T-helper 22 cell (primary cell): ENCODE data around the gene CA4.
"Not testable (repeated sequence)": the region's sequence is repeated elsewhere in the genome, so short reads cannot be mapped to it uniquely, and the experiment has no call there.

Experiments
- DNase-seq: peaks from one replicate; pipeline ENCODE4 v3.0.0-alpha.2; 2020; ENCODE audit warnings: low read depth

The CA4 gene

GRCh38 chr17:60174767-60175166, 25.0 kb downstream of the CA4 start:
- DNase-seq: not testable (repeated sequence)

- DNase-seq: not testable (repeated sequence)
Measured at GRCh38 chr17:60176763-60177162, 27.0 kb downstream of the CA4 start.

GRCh38 chr17:60178180-60178579, 28.4 kb downstream of the CA4 start:
- DNase-seq: not testable (repeated sequence)

- DNase-seq: not testable (repeated sequence)
Measured at GRCh38 chr17:60180380-60180779, 30.6 kb downstream of the CA4 start.

- DNase-seq: not testable (repeated sequence)
Measured at GRCh38 chr17:60186372-60186771, 36.6 kb downstream of the CA4 start.

GRCh38 chr17:60186846-60187745, 37.3 kb downstream of the CA4 start:
- DNase-seq: not testable (repeated sequence)

GRCh38 chr17:60188759-60189158, 39.0 kb downstream of the CA4 start:
- DNase-seq: no peak

GRCh38 chr17:60190032-60190431, 40.3 kb downstream of the CA4 start:
- not testable (repeated sequence) for DNase-seq

- DNase-seq: not testable (repeated sequence)
Measured at GRCh38 chr17:60193032-60193431, 43.3 kb downstream of the CA4 start.

GRCh38 chr17:60193482-60193881, 43.7 kb downstream of the CA4 start:
- DNase-seq: no peak

GRCh38 chr17:60194141-60194540, 44.4 kb downstream of the CA4 start:
- DNase-seq: not testable (repeated sequence)

- DNase-seq: not testable (repeated sequence)
Measured at GRCh38 chr17:60198630-60199029, 48.9 kb downstream of the CA4 start.

- not testable (repeated sequence) for DNase-seq
Measured at GRCh38 chr17:60205782-60206181, 56.0 kb downstream of the CA4 start.

- not testable (repeated sequence) for DNase-seq
Measured at GRCh38 chr17:60208302-60208701, 58.5 kb downstream of the CA4 start.
